ENCODE measurements around the gene NR3C2. TPM values are rescaled to one million over a fixed set of nuclear protein-coding genes. Genes with fewer than 3 reads are reported as not detected.

NR3C2 gene
- total RNA-seq, 2 donors from 2014 or later, result 0.44 to 0.82 TPM

- H3K9me3 Mint-ChIP-seq, result no peaks in the 10 kb centered on the region
- H3K4me3 Mint-ChIP-seq, result no peak overlapping the region
- TF ChIP-seq CTCF (conservative IDR thresholded peaks at IDR 0.05), result no peak
- 90 to 92% methylated on average over 2 to 3 of the region's 3 CpGs for WGBS, 2 experiments (ENCODE audit: insufficient coverage in 1 of 2, insufficient read length in 1 of 2)
- H3K4me3 ChIP-seq (ENCODE audit: low read length), result no peak overlapping the region
- H3K36me3 Mint-ChIP-seq (ENCODE audit: low read depth), result no peaks in the 10 kb centered on the region
- no peaks in the 10 kb centered on the region for H3K4me1 ChIP-seq (ENCODE audit: control insufficient read depth, insufficient read depth, low read length)
- DNase-seq, result no peak
- H3K4me1 Mint-ChIP-seq, result peaks cover 5% of the 10 kb centered on the region
- no peaks in the 10 kb centered on the region for H3K36me3 ChIP-seq (ENCODE audit: control insufficient read depth, insufficient read depth, low read length)
- no peak overlapping the region for H3K27ac Mint-ChIP-seq
- no peaks in the 10 kb centered on the region for H3K9me3 ChIP-seq (ENCODE audit: control insufficient read depth, low read length)
- H3K27me3 ChIP-seq (ENCODE audit: control insufficient read depth, insufficient read depth, low read length, poor library complexity, severe bottlenecking), result no peaks in the 10 kb centered on the region
- no peaks in the 10 kb centered on the region for H3K27me3 Mint-ChIP-seq (ENCODE audit: insufficient read depth)
- H3K27ac ChIP-seq (ENCODE audit: low read depth, low read length), result no peak overlapping the region
- H3K9ac ChIP-seq (ENCODE audit: extremely low read depth, low read length, poor library complexity, severe bottlenecking), result no peak overlapping the region
These were observed 173.4 kb downstream of the NR3C2 start for GRCh38 chr4:148268835-148269234.

GRCh38 chr4:148266921-148267320 lies 175.3 kb downstream of the NR3C2 start:
- WGBS, 2 experiments (ENCODE audit: insufficient coverage in 1 of 2, insufficient read length in 1 of 2), result 48 to 100% methylated on average over 1 to 2 of the region's 2 CpGs
- H3K4me3 Mint-ChIP-seq, result no peak overlapping the region
- TF ChIP-seq CTCF (conservative IDR thresholded peaks at IDR 0.05), result no peak

GRCh38 chr4:148266240-148266639 lies 176.0 kb downstream of the NR3C2 start:
- no peak for DNase-seq
- H3K9ac ChIP-seq (ENCODE audit: extremely low read depth, low read length, poor library complexity, severe bottlenecking), result no peak overlapping the region
- no peaks in the 10 kb centered on the region for H3K4me1 ChIP-seq (ENCODE audit: control insufficient read depth, insufficient read depth, low read length)
- H3K4me3 Mint-ChIP-seq, result no peak overlapping the region
- H3K9me3 Mint-ChIP-seq, result no peaks in the 10 kb centered on the region
- WGBS, 2 experiments (ENCODE audit: insufficient coverage in 1 of 2, insufficient read length in 1 of 2), result 94 to 100% methylated on average over 5 to 7 of the region's 7 CpGs
- H3K27me3 ChIP-seq (ENCODE audit: control insufficient read depth, insufficient read depth, low read length, poor library complexity, severe bottlenecking), result no peaks in the 10 kb centered on the region
- H3K27me3 Mint-ChIP-seq (ENCODE audit: insufficient read depth), result no peaks in the 10 kb centered on the region
- H3K9me3 ChIP-seq (ENCODE audit: control insufficient read depth, low read length), result no peaks in the 10 kb centered on the region
- H3K4me1 Mint-ChIP-seq, result no peaks in the 10 kb centered on the region
- no peak for TF ChIP-seq CTCF (conservative IDR thresholded peaks at IDR 0.05)
- no peaks in the 10 kb centered on the region for H3K36me3 Mint-ChIP-seq (ENCODE audit: low read depth)
- no peak overlapping the region for H3K27ac ChIP-seq (ENCODE audit: low read depth, low read length)
- H3K36me3 ChIP-seq (ENCODE audit: control insufficient read depth, insufficient read depth, low read length), result no peaks in the 10 kb centered on the region
- no peak overlapping the region for H3K27ac Mint-ChIP-seq
- no peak overlapping the region for H3K4me3 ChIP-seq (ENCODE audit: low read length)

More at GRCh38 chr4:148266921-148267320, 175.3 kb downstream of the NR3C2 start:
- Histone ChIP-seq H3K27me3 (ENCODE audit: control insufficient read depth, insufficient read depth, low read length, poor library complexity, severe bottlenecking) (no peaks in the 10 kb centered on the region), H3K9ac (ENCODE audit: extremely low read depth, low read length, poor library complexity, severe bottlenecking) (no peak overlapping the region), H3K4me3 (ENCODE audit: low read length) (no peak overlapping the region), H3K4me1 (ENCODE audit: control insufficient read depth, insufficient read depth, low read length) (no peaks in the 10 kb centered on the region), H3K27ac (ENCODE audit: low read depth, low read length) (no peak overlapping the region), H3K9me3 (ENCODE audit: control insufficient read depth, low read length) (no peaks in the 10 kb centered on the region), H3K36me3 (ENCODE audit: control insufficient read depth, insufficient read depth, low read length) (no peaks in the 10 kb centered on the region)
- H3K36me3 Mint-ChIP-seq (ENCODE audit: low read depth), result no peaks in the 10 kb centered on the region
- H3K4me1 Mint-ChIP-seq, result no peaks in the 10 kb centered on the region
- H3K27me3 Mint-ChIP-seq (ENCODE audit: insufficient read depth), result no peaks in the 10 kb centered on the region
- H3K9me3 Mint-ChIP-seq, result no peaks in the 10 kb centered on the region
- DNase-seq, result no peak
- H3K27ac Mint-ChIP-seq, result no peak overlapping the region
